Measurements from ENCODE around the gene KRAS. TPM values are rescaled to one million over a fixed set of nuclear protein-coding genes. Genes with fewer than 3 reads are reported as not detected.

KRAS gene
- total RNA-seq, 1 donor from 2014 or later, result 10.8 TPM

DNA sequence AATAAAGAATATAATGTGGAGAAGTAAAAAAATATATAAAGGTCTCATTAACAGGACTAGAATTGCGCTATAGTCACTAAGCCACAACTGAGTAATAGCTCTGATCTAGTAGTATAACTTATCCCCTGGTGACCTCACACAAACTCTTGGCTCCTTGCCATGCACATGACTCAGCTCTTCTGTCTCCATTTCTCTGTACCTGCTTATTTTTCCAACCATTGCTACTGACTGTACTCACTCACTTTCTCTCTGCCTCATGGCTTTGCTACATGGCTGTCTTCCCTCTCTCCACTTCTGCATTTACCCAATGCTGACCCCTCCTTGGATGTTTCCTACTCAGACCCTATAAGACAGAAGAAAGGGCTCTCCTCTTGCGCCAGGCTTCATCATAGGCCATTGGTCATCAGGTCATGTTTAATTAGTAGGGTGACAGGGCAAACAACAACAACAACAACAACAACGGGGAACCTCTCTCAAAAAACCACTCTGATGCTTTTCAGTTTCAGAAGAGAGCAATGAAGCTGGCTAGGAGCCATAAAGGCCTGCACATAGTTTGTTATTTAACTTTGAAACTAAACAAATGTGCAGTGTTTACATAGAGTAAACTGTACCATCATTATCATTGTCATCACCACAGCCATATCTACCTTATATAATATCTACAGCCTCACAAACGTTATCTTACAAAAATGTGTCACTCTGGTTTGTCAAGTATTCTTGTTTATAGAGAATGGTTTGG is 25.6 kb upstream of the KRAS start:
- Histone ChIP-seq H3K27ac (replicated peaks) (no peak overlapping the region), H3K36me3 (no peaks in the 10 kb centered on the region), H3K9me3 (replicated peaks) (no peaks in the 10 kb centered on the region), H3K4me3 (no peak overlapping the region), H3K4me1 (peaks cover 5% of the 10 kb centered on the region), H3K27me3 (ENCODE audit: low read depth) (no peaks in the 10 kb centered on the region)
- no peak for DNase-seq
- TF ChIP-seq, protein P1, sequence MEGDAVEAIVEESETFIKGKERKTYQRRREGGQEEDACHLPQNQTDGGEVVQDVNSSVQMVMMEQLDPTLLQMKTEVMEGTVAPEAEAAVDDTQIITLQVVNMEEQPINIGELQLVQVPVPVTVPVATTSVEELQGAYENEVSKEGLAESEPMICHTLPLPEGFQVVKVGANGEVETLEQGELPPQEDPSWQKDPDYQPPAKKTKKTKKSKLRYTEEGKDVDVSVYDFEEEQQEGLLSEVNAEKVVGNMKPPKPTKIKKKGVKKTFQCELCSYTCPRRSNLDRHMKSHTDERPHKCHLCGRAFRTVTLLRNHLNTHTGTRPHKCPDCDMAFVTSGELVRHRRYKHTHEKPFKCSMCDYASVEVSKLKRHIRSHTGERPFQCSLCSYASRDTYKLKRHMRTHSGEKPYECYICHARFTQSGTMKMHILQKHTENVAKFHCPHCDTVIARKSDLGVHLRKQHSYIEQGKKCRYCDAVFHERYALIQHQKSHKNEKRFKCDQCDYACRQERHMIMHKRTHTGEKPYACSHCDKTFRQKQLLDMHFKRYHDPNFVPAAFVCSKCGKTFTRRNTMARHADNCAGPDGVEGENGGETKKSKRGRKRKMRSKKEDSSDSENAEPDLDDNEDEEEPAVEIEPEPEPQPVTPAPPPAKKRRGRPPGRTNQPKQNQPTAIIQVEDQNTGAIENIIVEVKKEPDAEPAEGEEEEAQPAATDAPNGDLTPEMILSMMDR (IDR thresholded peaks at IDR 0.05; ENCODE audit: borderline replicate concordance), result no peak
- intact Hi-C loops (cut with micrococcal nuclease), result no loop called here

DNA sequence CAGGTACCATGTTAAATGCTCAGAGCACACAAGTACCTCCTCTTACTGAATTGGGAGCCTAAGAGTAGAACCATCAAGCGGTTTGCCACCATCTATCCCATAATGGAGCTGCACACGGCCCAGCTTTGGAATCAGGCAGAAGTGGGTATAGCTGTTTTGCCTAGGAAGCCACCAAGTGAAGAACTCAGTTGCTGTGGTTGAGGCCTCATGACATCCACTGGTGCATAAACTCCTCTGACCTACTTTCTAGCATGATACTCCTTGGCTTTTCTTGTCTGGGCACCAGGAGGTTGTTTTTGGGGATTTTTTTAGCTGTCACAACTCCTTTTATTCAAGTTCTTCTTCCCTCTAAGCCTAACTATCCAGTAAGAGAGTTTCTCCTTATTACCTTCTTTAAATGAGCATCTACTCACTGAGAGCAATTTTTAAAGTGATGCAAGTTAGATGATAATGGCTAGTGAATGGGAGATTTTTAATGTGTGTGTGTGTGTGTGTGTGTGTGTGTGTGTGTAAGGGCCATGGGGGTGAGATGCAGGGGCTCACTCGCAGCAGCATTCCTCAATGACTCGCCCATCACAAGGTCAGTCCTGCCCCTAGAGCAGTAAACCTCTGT is 20.9 kb upstream of the KRAS start:
- H3K4me1 ChIP-seq, result peaks cover 5% of the 10 kb centered on the region
- H3K4me3 ChIP-seq, result no peak overlapping the region
- H3K27ac ChIP-seq (replicated peaks), result no peak overlapping the region
- DNase-seq, result no peak
- H3K9me3 ChIP-seq (replicated peaks), result no peaks in the 10 kb centered on the region
- H3K36me3 ChIP-seq, result no peaks in the 10 kb centered on the region
- TF ChIP-seq, protein P1 (IDR thresholded peaks at IDR 0.05; ENCODE audit: borderline replicate concordance), result no peak
- H3K27me3 ChIP-seq (ENCODE audit: low read depth), result no peaks in the 10 kb centered on the region
- intact Hi-C loops (cut with micrococcal nuclease), result no loop called here

DNA sequence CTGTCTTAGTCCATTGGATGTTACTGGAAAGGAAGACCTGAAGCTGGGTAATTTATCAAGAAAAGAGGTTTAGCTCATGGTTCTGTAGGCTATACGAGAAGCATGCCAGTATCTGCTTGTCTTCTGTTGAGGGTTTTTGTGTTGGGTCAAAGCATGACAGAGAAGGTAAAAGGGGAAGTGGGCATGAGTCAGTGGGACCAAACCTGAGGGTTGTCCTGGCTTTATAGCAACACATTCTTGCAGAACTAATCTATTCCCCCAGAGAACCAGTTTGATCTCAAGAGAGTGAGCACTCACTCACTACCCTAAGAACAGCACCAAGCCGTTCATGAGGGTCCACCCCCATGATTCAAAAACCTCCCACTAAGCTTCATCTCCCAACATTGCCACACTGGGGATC is 19.0 kb upstream of the KRAS start:
- Histone ChIP-seq H3K36me3 (no peaks in the 10 kb centered on the region), H3K27me3 (ENCODE audit: low read depth) (no peaks in the 10 kb centered on the region), H3K9me3 (replicated peaks) (no peaks in the 10 kb centered on the region), H3K27ac (replicated peaks) (no peak overlapping the region), H3K4me3 (no peak overlapping the region), H3K4me1 (no peaks in the 10 kb centered on the region)
- TF ChIP-seq, protein P1 (IDR thresholded peaks at IDR 0.05; ENCODE audit: borderline replicate concordance), result no peak
- no peak for DNase-seq
- intact Hi-C loops (cut with micrococcal nuclease), result no loop called here

DNA sequence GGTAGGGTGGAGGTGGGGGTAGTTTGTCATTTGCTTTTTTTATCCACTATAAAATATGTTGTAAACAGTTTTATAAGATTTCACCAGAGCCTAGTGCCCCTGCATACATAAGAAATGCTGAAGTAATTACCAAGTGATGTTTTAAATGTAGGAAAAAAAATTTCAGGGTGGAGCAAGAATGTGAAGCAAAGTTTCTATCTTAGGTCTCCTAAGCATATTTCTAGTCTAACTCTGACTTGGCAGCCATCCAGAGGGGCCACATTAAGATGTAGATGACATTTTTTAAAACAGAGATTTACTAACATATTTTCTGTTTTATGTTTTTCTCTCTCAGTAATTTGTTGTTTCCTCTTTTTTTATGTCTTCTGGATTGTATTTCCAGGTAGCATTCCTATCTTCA is 15.8 kb upstream of the KRAS start:
- no peaks in the 10 kb centered on the region for H3K36me3 ChIP-seq
- no peak overlapping the region for H3K27ac ChIP-seq (replicated peaks)
- H3K4me1 ChIP-seq, result no peaks in the 10 kb centered on the region
- TF ChIP-seq, protein P1 (IDR thresholded peaks at IDR 0.05; ENCODE audit: borderline replicate concordance), result no peak
- H3K4me3 ChIP-seq, result no peak overlapping the region
- DNase-seq, result no peak
- intact Hi-C loops (cut with micrococcal nuclease), result no loop called here
- no peaks in the 10 kb centered on the region for H3K9me3 ChIP-seq (replicated peaks)
- H3K27me3 ChIP-seq (ENCODE audit: low read depth), result no peaks in the 10 kb centered on the region

GRCh38 chr12:25264862-25265261 is 14.1 kb upstream of the KRAS start:
- no peak overlapping the region for H3K27ac ChIP-seq (replicated peaks)
- no peak overlapping the region for H3K4me3 ChIP-seq
- TF ChIP-seq, protein P1 (IDR thresholded peaks at IDR 0.05; ENCODE audit: borderline replicate concordance), result no peak
- no peaks in the 10 kb centered on the region for H3K4me1 ChIP-seq
- H3K9me3 ChIP-seq (replicated peaks), result no peaks in the 10 kb centered on the region
- DNase-seq, result no peak
- intact Hi-C loops (cut with micrococcal nuclease), result no loop called here
- no peaks in the 10 kb centered on the region for H3K27me3 ChIP-seq (ENCODE audit: low read depth)
- H3K36me3 ChIP-seq, result no peaks in the 10 kb centered on the region

Data from left ventricle myocardium inferior (tissue), 1 donor.